HepG2 (cell line): ENCODE results near the gene HYCC2. TPM values are rescaled to one million over a fixed set of nuclear protein-coding genes. Genes with fewer than 3 reads are reported as not detected.

Experiments used
- ATAC-seq: fragments of 200-7000 bp; cut with Tn5 transposase; 3 replicates; pipeline ENCODE4 v1.9.1; 2020; ENCODE audit warnings: mild to moderate bottlenecking, moderate library complexity
- BruUV-seq: library from RNA; stranded (reverse); fragments of 400-500 nt; replicated peaks from 2 replicates; lab custom pipeline; 2021; lab: Mats Ljungman, UMichigan
- CTCF ChIA-PET: fragments of 300-600 bp; formaldehyde crosslinking; extraction: SDS; loops from one replicate; lab custom pipeline; 2021; ENCODE audit warnings: low total read pairs, inconsistent platforms, low intra/inter-chr PET ratio; lab: Yijun Ruan, JAX
- POLR2A ChIA-PET: fragments of 350-600 bp; sonication (Branson Sonifier 250); formaldehyde crosslinking; loops from one replicate; lab custom pipeline; 2020; ENCODE audit warnings: antibody characterized with exemption, inconsistent platforms; lab: Yijun Ruan, JAX
- DNase-seq: peaks from one replicate; pipeline ENCODE4 v3.0.0-alpha.2; 2015; ENCODE audit warnings: low spot score
- FAIRE-seq: peaks from 3 replicates; lab custom pipeline; 2011; peaks lifted over from hg19 to GRCh38; lab: Jason Lieb, UNC
- H2AFZ ChIP-seq: one replicate; pipeline ENCODE4 v1.6.1; 2011; ENCODE audit warnings: low read length, inconsistent platforms
- H3K27ac ChIP-seq: fragments of 300-600 bp; 3 replicates; pipeline ENCODE4 v1.8.0; 2011; ENCODE audit warnings: mixed run types, mild to moderate bottlenecking, mixed read lengths, low read length, inconsistent platforms; ENCODE audit not compliant: insufficient read depth; ENCODE audit errors: extremely low read length
- H3K27me3 ChIP-seq, 2 experiments: fragments of 200-600 bp in 1 of 2; 2 replicates in 1 of 2; 3 replicates in 1 of 2; pipeline versions ENCODE4 v1.6.0 to v1.8.0; 2011; ENCODE audit warnings: low read length in 2 of 2, mild to moderate bottlenecking in 2 of 2, moderate library complexity in 2 of 2, inconsistent platforms in 1 of 2; ENCODE audit not compliant: insufficient read depth in 2 of 2, control insufficient read depth in 1 of 2
- H3K36me3 ChIP-seq, 2 experiments: fragments of 200-600 bp in 1 of 2; replicated peaks in 1 of 2; 2 replicates in 1 of 2; 3 replicates in 1 of 2; pipeline versions ENCODE4 v1.5.1 to v1.8.0; 2011; ENCODE audit warnings: low read length in 2 of 2, inconsistent platforms in 1 of 2; ENCODE audit not compliant: insufficient read depth in 2 of 2, control insufficient read depth in 1 of 2
- H3K4me1 ChIP-seq: 2 replicates; pipeline ENCODE4 v1.5.1; 2012; ENCODE audit warnings: low read length, inconsistent platforms; ENCODE audit not compliant: insufficient read depth
- H3K4me2 ChIP-seq: 2 replicates; pipeline ENCODE4 v1.6.0; 2011; ENCODE audit warnings: low read depth, low read length, inconsistent platforms
- H3K4me3 ChIP-seq, 3 experiments: fragments of 200-600 bp in 1 of 3; sonication (generic), shearing (Covaris generic) in 1 of 3; replicated peaks in 1 of 3; 2 replicates each; pipeline ENCODE4 v1.5.1; 2011 to 2016; ENCODE audit warnings: low read length in 3 of 3, inconsistent platforms in 2 of 3, low read depth in 2 of 3, mild to moderate bottlenecking in 2 of 3, control low read depth in 1 of 3, mixed read lengths in 1 of 3; ENCODE audit not compliant: insufficient read depth in 1 of 3
- H3K79me2 ChIP-seq: one replicate; pipeline ENCODE4 v1.6.1; 2011; ENCODE audit warnings: low read length, inconsistent platforms; ENCODE audit not compliant: insufficient read depth
- H3K9ac ChIP-seq: 2 replicates; pipeline ENCODE4 v1.6.0; 2011; ENCODE audit warnings: mild to moderate bottlenecking, low read depth, low read length, inconsistent platforms; ENCODE audit not compliant: insufficient read depth
- H3K9me3 ChIP-seq: 2 replicates; pipeline ENCODE4 v1.5.1; 2012; ENCODE audit warnings: mild to moderate bottlenecking, low read length
- H4K20me1 ChIP-seq: 2 replicates; pipeline ENCODE4 v1.6.0; 2011; ENCODE audit warnings: inconsistent platforms, mild to moderate bottlenecking, low read length, moderate library complexity; ENCODE audit not compliant: insufficient read depth
- ARID3A ChIP-seq: IDR thresholded peaks from 2 replicates; pipeline ENCODE4 v1.6.1; 2012; ENCODE audit warnings: low read depth, low read length, improper control_type of control experiment
- ATF7 ChIP-seq, 2 experiments: fragments of 450-650 bp in 1 of 2; sonication (generic) in 1 of 2; formaldehyde crosslinking in 1 of 2; IDR thresholded peaks; 2 replicates each; pipeline versions ENCODE4 v1.4.0 to v1.6.1; 2016 to 2020; ENCODE audit warnings: antibody characterized with exemption in 1 of 2, mild to moderate bottlenecking in 1 of 2, missing genetic modification reagents in 1 of 2
- CHCHD3 ChIP-seq: sonication (generic); formaldehyde crosslinking; IDR thresholded peaks from 2 replicates; pipeline ENCODE4 v1.8.0; 2022; ENCODE audit warnings: mild to moderate bottlenecking, missing genetic modification reagents, moderate library complexity
- KDM1A ChIP-seq: IDR thresholded peaks from 2 replicates; pipeline ENCODE4 v1.6.1; 2016; ENCODE audit warnings: missing compliant biosample characterization
- MZF1 ChIP-seq: sonication (generic); formaldehyde crosslinking; IDR thresholded peaks from 2 replicates; pipeline ENCODE4 v1.8.1; 2023; ENCODE audit warnings: mild to moderate bottlenecking, missing genetic modification reagents, borderline replicate concordance
- SKI ChIP-seq: fragments of 450-650 bp; IDR thresholded peaks from one replicate; pipeline ENCODE4 v1.6.1; 2018; ENCODE audit warnings: mild to moderate bottlenecking; ENCODE audit not compliant: partially characterized antibody
- SOX5 ChIP-seq: IDR thresholded peaks from 2 replicates; pipeline ENCODE4 v1.6.1; 2016; ENCODE audit warnings: borderline replicate concordance
- TFDP2 ChIP-seq: sonication (generic); formaldehyde crosslinking; IDR thresholded peaks from 2 replicates; pipeline ENCODE4 v1.4.0; 2020; ENCODE audit warnings: missing genetic modification reagents
- ZNF3 ChIP-seq: IDR thresholded peaks from 2 replicates; pipeline ENCODE4 v1.7.0; 2017; ENCODE audit warnings: inconsistent platforms
- ZNF564 ChIP-seq: sonication (generic); formaldehyde crosslinking; IDR thresholded peaks from 2 replicates; pipeline ENCODE4 v1.8.1; 2023; ENCODE audit warnings: mild to moderate bottlenecking, missing genetic modification reagents
- ZNF567 ChIP-seq: sonication (generic); formaldehyde crosslinking; IDR thresholded peaks from 2 replicates; pipeline ENCODE4 v1.8.1; 2023; ENCODE audit warnings: mild to moderate bottlenecking, missing genetic modification reagents, borderline replicate concordance
- WGBS: methylation state at CpG from one replicate; pipeline ENCODE4 v1.1.6; 2017; ENCODE audit warnings: low lambda C conversion rate; 5-methylcytosine and 5-hydroxymethylcytosine counted together
- in situ Hi-C: cut with HindIII; loops from 2 replicates; pipeline ENCODE4 v1.10.0; 2017; ENCODE audit warnings: low pct_unique_long_range_greater_than_20kb; ENCODE audit not compliant: extremely low pct_ligation_motif_present
- intact Hi-C: fragments of 100-400 bp; cut with micrococcal nuclease; formaldehyde crosslinking; loops from one replicate; pipeline ENCODE4 v1.10.0; 2022; ENCODE audit not compliant: unreplicated experiment
- polyA plus RNA-seq, 8 experiments: library from polyadenylated mRNA; depleted of rRNA in 3 of 8; stranded (reverse) in 7 of 8; unstranded in 1 of 8; fragments of >200 nt; fragmentation: Illumina TruSeq in 4 of 8; extraction: Trizol in 4 of 8; gene quantifications; 2 replicates each; pipeline versions ENCODE4 v1.2.1 to v1.2.3, GENCODE V29; 2011 to 2016; ENCODE audit warnings: low read depth in 4 of 8, missing spikeins in 1 of 8, mixed read lengths in 1 of 8; ENCODE audit not compliant: insufficient read depth in 1 of 8
- total RNA-seq, 5 experiments: library from RNA; depleted of rRNA; stranded (reverse); fragments of >200 nt; fragmentation: Illumina TruSeq; extraction: Trizol; gene quantifications; 2 replicates each; pipeline ENCODE4 v1.2.3, GENCODE V29; 2016; ENCODE audit warnings: low read depth in 1 of 5
- TF ChIP-seq, protein P1 (sequence below): sonication (generic); formaldehyde crosslinking; conservative IDR thresholded peaks from 2 replicates; pipeline ENCODE4 v1.4.0; 2020; ENCODE audit warnings: mild to moderate bottlenecking, missing genetic modification reagents, moderate library complexity
- TF ChIP-seq, protein P2 (sequence below): sonication (generic); formaldehyde crosslinking; IDR thresholded peaks from 2 replicates; pipeline ENCODE4 v1.4.0; 2020; ENCODE audit warnings: missing genetic modification reagents; ENCODE audit errors: not compliant biosample characterization

The HYCC2 gene
- total and polyA plus RNA-seq, 2 of the 13 experiments (the other 11 are each of a cell fraction or from before 2014, with no cell fraction given) = 4.7 to 13.9 TPM

GRCh38 chr2:201116959-201117734 is 45.7 kb upstream of the HYCC2 start:
- Histone ChIP-seq H3K4me1 (peaks cover 68% of the 10 kb centered on the region), H4K20me1 (peaks cover 11% of the 10 kb centered on the region), H3K4me2 (peak overlapping the region; percentile 97), H3K27ac (peak overlapping the region; percentile 91), H3K4me3 (peak overlapping the region; percentile 86 to 90 (median 86)), H3K79me2 (peaks cover 53% of the 10 kb centered on the region), H3K9ac (peak overlapping the region; percentile 94), H3K27me3 (no peaks in the 10 kb centered on the region; a peak in 2 of 5 replicates), H3K36me3 (peaks cover 0 to 2% of the 10 kb centered on the region in 2 experiments; a peak in 1 of 5 replicates), H3K9me3 (no peaks in the 10 kb centered on the region), H2AFZ (no peak overlapping the region)
- ChIA-PET CTCF (no interaction called here), POLR2A (interaction anchor here (0.8 to 5.8 kb wide), 20 partner anchors 10 to 253 kb away, joined by 3 to 75 read pairs (median 10); partner anchors contain the start of genes CASP10, CLK1, HYCC2 and NDUFB3)
- in situ Hi-C loops (loop anchor here (5.0 kb wide), 1 partner anchor 45 kb away; the partner anchor contains the start of genes HYCC2 and NDUFB3), intact Hi-C loops (loop anchor here (1.0 to 5.0 kb wide), 4 partner anchors 45 to 230 kb away; partner anchors contain the start of genes NDUFB3, NIF3L1 and PPIL3)
- ATAC-seq (peak; percentile 34), FAIRE-seq (no peak), DNase-seq (peak; percentile 84)
- under 1% methylated on average over 22 of the region's 22 CpGs for WGBS
- BruUV-seq = TSS peak; percentile 47
- TF ChIP-seq ARID3A (no peak), TFDP2 (CRISPR knock-in tag) (no peak), MZF1 (CRISPR knock-in tag) (no peak), ATF7 (IDR thresholded peaks at IDR 0.05) (no peak), ATF7 (CRISPR knock-in tag; IDR thresholded peaks at IDR 0.05) (no peak), KDM1A (CRISPR knock-in tag) (0 out of 2 replicates have a peak, but pooled peaks have one; percentile 23), ZNF564 (CRISPR knock-in tag) (no peak), SKI (no peak), ZNF567 (CRISPR knock-in tag) (no peak), ZNF3 (CRISPR knock-in tag) (no peak; the same call in none of the 2 replicates), CHCHD3 (CRISPR knock-in tag) (no peak), SOX5 (CRISPR knock-in tag) (peak; percentile 29; the same call in 1 of the 2 replicates)
- TF ChIP-seq, protein P1, sequence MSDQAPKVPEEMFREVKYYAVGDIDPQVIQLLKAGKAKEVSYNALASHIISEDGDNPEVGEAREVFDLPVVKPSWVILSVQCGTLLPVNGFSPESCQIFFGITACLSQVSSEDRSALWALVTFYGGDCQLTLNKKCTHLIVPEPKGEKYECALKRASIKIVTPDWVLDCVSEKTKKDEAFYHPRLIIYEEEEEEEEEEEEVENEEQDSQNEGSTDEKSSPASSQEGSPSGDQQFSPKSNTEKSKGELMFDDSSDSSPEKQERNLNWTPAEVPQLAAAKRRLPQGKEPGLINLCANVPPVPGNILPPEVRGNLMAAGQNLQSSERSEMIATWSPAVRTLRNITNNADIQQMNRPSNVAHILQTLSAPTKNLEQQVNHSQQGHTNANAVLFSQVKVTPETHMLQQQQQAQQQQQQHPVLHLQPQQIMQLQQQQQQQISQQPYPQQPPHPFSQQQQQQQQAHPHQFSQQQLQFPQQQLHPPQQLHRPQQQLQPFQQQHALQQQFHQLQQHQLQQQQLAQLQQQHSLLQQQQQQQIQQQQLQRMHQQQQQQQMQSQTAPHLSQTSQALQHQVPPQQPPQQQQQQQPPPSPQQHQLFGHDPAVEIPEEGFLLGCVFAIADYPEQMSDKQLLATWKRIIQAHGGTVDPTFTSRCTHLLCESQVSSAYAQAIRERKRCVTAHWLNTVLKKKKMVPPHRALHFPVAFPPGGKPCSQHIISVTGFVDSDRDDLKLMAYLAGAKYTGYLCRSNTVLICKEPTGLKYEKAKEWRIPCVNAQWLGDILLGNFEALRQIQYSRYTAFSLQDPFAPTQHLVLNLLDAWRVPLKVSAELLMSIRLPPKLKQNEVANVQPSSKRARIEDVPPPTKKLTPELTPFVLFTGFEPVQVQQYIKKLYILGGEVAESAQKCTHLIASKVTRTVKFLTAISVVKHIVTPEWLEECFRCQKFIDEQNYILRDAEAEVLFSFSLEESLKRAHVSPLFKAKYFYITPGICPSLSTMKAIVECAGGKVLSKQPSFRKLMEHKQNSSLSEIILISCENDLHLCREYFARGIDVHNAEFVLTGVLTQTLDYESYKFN = peak; percentile 39; the same call in 1 of the 2 replicates
- TF ChIP-seq, protein P2, sequence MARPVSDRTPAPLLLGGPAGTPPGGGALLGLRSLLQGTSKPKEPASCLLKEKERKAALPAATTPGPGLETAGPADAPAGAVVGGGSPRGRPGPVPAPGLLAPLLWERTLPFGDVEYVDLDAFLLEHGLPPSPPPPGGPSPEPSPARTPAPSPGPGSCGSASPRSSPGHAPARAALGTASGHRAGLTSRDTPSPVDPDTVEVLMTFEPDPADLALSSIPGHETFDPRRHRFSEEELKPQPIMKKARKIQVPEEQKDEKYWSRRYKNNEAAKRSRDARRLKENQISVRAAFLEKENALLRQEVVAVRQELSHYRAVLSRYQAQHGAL (CRISPR knock-in tag) = peak; percentile 20
